Lung microvascular endothelial cell (primary cell): ENCODE measurements around the gene RPS14. TPM values are rescaled to one million over a fixed set of nuclear protein-coding genes. Genes with fewer than 3 reads are reported as not detected.
"Not testable (repeated sequence)": the region's sequence is repeated elsewhere in the genome, so short reads cannot be mapped to it uniquely, and the experiment has no call there.

ENCODE experiments used
- DNase-seq, 2 donors: peaks; one replicate each; pipeline versions ENCODE4 v3.0.0 to v3.0.0-alpha.2; 2010; ENCODE audit warnings: low read depth in 2 of 2
- total RNA-seq: library from RNA; depleted of rRNA; stranded (reverse); fragments of >200 nt; gene quantifications from 2 replicates; pipeline ENCODE4 v1.2.1, GENCODE V29; 2014

Gene RPS14
- total RNA-seq, 1 donor from 2014 or later, result 2,980 TPM

DNA sequence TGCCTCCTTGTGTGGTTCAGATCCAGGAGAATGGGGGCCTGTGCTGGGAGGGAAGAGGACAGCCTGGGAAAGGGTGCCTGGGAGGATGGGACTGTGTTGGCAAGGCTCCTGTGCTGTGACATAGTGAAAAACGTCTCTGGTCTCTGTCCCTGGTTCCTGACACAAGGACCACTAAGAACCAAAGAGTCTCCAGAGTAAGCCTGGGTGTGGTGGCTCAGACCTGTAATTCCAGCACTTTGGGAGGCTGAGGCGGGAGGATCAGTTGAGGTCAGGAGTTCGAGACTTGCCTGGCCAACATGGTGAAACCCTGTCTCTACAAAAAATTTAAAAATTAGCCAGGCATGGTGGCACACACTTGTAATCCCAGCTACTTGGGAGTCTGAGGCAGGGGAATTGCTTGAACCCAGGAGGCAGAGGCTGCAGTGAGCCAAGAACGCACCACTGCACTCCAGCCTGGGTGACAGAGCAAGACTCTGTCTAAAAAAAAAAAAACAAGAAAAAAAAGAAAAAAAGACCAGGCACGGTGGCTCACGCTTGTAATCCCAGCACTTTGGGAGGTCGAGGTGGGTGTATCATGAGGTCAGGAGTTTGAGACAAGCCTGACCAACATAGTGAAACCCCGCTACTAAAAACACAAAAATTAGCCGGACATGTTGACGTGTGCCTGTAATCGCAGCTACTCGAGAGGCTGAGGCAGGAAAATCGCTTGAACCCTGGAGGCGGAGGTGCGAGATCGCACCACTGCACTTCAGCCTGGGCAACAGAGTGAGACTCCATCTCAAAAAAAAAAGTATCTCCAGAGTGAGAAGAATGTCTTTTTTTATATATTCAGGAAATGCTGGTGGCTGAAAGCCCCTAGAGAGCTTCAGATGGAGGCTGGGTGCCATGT is 35.4 kb downstream of the RPS14 start:
- not testable (repeated sequence) for DNase-seq

DNA sequence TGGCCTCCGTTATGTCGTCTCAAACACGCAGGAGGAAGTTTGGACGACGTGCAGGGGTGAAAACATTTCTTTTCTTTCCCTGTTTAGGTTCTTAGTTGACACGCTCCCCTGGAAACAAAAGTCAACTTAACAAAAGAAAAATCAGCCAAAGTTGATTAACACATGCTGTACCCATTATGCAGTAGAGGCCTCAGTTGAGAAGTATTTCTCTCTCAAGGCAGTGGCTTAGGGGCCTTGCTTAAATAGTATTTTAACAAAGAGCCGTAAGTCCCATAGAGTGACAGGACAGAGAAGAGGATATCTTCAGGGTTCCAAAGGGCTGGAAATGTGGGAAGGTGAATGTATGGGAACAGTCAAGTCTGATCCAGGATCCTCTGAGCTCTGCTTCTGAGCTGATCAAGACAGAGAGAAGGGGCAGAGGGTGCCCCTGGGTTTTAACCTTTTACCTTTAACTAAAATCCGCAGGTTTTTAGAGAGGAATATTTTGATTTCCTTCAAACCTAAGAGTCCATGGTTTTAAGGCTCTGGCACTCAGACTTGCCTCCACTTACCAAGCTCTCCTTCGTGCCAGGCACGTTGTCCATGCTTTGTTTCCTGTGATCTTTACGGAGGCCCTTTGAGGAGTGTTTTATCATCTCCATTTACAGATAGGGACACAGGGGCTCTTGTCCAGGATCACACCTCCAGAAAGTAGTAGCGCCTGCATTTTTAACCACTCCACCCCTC is 36.2 kb downstream of the RPS14 start:
- no peak for DNase-seq

DNA sequence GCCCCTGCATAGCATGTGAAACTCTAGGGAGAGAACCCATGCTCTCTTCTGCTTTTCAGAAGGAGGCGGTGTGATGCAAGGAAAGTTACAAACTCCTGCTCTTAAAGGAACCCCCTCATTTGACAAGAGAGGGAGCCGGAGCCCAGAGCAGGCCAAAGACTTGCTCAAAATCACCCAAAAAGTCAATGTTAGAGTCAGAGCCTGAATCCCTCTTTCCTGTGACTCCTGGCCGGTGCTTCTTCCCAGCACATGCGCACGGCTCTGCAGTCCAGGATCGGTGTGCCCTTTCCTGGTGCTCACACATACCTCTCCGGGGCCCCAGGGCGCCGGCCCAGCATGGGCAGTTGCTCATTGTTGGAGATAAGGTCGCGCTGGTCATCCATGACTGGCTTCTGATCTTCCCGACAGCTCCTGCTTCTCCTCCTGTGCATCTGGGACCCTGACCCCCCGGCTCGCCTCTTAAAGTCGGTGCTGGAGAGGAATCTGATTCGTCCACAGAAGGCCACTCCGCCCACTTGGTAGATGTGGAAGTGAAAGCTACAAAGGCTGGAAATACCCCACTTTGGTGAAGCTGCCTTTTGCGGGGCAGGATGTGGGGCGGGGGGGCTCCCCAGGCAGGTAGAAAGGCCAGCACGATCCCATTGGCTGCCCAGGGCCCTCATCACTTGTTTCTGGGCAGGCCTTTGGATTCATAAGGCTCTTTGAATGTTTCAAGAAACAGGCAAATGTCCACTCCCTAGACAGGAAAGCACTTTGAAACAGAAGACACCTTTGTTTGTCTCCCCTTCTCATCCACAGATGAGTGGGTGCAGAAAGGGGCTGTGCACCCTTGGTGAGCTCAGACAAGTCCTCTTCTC is 37.0 kb downstream of the RPS14 start, which contains the start of gene CD74:
Gene CD74 (minus strand): TSS at position 592 of the 857 bp plus-strand sequence. CDS start 161 bp downstream, at position 431.
- peak; percentile 46 to 53 for DNase-seq

DNA sequence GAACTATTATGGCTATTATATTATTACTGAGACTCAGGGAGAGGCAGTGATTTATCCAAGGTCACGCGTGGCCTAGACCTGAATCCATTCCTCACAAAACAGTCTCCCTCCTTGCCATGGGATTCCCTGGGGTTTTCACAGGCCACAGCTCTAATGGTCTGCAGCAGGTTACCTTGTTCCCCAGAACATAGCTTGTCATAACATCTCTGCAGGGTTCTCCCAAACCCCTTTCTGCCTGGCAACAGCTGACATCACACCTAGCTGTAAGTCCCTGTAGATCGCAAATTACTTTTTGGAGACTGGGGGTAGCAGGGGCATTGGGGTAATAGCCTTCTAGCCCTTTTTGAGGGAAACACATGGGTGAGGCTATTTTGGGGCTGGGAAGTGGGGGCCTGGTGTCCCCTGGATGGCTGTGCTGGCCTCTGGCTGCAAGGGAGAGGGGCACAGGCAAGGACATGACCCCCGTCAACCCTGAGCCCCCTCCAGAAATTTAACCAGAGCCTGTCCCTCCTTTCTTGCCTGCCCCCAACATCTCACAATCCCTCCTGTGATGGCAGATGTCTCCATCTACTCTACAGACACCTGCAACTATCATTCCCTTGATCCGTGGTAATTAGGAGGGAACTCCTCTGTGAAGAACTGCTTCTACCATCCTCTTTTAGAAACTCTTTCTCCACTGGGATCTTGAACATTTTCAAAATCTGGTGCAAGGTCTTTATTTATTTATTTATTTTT is 38.1 kb downstream of the RPS14 start:
- DNase-seq, result peak; percentile 16 to 30

DNA sequence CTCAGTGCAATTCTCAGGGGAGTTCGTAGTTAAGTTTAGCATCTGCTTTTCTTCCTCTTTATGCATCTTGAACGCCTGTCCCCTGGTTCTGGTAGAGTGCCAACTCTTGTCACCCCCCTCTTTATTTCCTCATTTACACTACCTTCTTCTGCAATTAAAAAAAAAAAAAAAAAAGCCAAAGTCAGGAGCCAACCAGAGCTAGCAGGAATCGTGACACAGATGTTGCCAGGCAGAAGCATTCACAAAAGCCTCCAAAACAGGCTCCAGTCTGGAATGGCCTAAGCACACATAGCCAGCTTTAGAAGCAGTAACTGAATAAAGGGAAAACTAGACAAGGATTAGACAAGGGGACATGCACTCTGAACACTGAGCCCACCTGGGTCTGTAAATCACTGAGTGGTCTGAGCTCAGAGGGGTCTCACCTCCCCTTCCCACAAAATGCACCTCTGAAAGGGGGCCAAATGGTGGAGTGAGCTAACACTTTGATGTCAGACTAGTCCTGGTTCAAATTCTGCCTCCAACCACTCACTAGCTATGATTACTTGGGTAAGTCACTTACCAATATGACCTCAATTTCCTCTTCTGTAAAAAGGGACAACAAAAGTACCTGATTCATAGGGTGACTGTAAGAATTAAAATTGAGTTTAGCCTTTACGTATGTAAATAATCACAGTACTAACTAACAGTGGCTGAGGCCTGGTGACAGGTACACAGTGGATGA is 38.9 kb downstream of the RPS14 start:
- peak; percentile 75 to 86 for DNase-seq

DNA sequence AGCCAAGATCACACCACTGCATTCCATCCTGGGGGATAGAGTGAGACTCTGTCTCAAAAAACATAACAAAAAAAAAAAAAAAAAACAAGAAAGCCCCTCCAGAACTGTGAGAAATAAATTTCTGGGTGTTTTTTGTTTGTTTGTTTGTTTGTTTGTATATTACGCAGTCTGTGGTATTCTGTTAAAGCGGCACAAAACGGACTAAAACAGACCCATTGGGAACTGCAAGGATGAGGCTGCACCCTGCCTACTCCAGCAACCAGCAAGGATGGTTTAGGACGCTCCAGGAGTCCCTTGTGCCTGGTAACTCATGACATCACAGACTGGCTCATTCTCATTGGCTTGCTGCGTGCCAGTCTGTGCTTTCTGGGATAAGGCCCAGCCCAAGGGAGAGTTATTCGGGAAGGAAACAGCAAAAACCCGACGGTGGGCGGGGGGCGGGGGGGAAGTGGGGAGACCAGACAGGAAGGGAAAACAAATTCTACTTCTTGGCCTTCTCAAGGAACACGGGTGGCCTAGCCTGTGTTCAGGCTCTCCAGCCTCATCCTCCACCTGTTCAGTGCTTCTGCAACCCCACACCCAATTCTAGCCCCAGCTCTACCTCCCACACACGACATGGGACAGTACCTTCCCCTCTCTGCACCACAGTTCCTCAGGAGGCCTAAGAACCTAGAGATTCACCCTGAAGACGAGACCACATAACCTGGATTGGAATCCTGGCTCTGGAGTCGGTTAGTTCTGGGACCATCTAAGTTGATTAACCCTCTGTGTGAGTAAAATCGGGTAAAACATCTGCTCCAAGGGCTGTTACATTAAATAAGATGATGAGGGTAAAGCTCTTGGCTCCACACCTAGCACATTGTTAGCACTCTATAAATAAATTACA is 39.7 kb downstream of the RPS14 start:
- DNase-seq, result peak; percentile 83 to 89

DNA sequence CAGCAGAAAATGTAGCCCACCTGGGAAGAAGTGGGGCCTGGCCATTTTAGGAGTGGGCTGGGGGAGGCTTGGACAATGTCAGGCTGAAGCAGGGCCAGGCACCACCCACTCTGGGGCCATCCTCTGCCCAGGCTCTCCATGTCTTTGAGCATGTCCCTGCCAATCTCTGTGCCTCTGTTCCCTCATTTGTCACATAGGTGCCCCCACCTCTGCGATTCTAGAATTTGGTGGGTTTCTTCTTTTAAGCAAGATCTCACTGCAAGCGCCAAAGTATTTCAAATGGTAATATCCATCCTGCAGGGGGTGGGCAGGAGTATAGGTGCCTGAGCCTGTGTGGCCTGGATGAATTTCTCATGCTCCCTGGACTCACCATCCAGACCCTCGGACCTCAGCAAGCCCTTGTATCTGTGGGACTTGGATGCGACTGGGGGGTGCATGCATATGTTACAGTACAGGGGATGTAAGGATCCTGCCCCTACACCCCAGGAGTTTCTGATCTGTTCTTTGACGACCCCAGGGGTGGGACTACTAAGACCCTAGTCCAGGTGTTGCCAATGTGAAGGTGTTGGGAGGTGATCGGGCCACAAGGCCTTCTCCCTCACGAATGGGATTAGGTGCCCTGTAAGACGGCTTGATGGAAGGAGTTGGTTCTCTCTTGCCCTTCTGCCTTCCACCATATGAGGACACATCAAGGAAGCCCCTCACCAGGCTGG is 41.2 kb downstream of the RPS14 start:
- no peak for DNase-seq

DNA sequence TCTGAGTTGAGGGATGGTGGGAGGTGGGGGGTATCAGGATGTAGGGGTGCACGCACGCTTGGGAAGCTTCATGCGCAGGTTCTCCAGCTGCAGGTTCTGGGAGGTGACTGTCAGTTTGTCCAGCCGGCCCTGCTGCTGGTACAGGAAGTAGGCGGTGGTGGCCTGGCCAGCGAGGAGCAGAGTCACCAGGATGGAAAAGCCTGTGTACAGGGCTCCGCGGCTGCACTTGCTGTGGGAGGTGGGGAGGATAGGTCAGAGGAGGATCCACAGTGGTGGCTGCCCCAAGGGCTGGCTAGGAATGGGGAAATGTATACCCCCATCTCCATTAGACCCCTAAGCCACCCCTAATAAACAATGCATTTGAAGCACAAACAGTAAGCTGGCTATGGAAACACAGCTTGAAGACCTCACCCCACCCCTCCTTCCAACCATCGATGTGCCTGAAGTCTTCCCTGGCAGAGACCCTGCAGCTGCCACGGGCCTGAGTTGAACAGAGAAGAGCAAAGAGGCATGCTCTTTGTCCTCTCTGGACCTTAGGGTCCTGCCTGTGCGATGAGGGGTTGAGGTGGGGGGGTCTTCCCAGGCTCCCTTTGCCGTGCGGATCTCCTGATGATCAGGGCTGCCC is 42.3 kb downstream of the RPS14 start:
- DNase-seq, result peak in 1 of 2 donors; percentile 32

DNA sequence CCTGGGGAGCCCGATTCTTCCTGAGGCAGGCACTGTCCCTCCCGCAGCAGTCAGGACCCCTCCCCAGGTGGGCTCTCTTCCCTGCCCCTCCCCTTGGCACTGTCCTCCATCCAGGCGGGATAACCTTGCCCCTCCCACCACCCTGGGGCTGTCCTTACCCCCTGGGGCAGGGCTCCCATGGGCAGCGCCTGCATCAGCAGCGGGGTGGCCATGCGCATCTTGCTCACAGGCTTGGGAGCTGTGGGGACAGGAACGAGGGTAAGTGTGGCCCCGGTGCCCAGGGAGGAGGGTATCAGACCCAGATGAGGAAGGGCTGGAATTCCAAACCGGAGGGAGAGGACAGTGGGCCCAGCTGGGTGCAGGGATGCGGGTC is 42.8 kb downstream of the RPS14 start:
- DNase-seq, result no peak

DNA sequence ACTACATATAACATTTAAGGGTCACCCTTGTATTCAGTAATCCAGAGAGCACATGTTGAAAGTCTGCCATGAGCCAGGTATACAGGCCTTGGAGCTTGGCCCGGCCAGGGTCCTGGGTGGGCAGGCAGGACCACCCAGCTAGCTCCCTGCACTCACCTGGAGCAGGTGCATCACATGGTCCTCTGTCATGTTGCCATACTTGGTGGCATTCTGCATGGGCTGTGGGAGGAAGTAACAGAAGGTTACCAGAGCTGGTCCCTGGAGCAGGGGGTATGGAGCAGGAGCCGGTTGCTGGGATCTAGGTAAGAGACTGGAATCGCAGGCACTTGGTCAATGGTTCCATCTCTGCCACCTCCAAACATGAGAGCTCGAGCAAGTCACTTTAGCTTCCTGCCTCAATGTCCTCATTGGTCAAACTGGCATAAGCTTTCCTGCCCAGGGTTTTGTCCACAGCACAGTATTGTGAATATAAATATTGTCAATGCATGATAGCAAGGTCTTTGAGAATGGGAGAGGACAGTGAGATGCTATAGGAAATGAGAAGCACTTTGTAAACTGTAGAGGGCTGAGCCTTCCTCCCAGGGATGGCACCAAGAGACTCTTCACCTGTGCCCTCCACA is 43.3 kb downstream of the RPS14 start:
- no peak for DNase-seq

DNA sequence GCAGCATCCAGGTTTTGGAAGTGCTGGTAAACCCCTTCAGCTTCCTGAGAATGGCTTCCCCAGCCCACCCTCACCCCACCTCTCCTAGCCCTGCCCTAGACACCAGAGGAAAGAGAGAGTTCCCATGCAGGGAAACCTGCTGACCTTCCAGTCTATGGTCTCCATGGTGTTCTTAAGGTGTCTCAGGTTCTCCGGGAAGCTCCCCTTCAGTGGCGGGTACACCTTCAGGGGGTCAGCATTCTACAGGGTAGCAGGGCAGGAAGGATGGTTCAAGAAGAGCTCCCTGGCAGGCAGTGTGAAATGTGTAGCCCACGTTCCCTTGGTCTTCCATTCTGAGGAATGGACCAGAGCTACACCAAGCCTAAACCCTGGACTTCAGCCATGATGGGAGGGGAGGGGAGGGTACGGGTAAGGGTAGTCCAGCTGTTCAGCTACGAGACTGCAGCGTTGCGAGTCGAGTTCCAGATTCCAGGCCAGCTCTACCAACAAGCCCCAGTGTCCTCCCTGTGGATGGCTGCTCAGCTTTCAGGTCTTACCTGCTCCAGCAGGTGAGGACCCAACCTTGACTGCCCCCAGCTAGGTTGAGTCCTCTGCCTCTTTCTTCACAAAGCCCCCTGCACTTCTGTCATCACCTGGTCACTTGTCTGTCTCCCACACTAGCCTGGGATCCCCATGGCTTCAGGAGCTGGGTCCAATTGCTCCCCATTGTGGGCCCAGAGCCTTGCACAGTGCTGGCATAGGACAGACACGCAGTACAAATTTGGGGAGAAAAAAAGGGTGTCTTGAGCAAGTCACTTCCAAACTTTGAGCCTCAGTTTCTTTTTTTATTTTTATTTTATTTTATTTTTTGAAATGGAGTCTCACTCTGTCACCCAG is 44.4 kb downstream of the RPS14 start:
- no peak for DNase-seq

DNA sequence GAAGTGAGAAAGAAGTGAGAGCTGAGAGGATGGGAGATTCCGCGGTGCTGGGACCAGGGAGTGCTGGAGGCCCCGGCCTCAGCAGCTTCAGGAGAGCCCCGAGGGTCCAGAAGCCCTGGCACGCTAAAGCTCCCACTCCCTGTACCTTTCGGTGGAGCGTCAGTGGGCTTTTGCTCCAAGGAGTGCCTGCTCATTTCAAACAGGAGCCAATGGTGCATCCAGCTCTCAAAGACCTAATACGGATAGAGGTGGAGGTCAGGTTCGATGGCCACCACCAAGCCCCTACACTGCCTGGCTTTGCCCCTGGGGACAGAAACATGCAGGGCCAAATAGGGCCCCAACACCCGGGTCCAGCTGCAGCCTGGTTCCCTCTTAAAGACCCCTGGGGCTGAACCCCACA is 45.0 kb downstream of the RPS14 start:
- DNase-seq, result no peak

DNA sequence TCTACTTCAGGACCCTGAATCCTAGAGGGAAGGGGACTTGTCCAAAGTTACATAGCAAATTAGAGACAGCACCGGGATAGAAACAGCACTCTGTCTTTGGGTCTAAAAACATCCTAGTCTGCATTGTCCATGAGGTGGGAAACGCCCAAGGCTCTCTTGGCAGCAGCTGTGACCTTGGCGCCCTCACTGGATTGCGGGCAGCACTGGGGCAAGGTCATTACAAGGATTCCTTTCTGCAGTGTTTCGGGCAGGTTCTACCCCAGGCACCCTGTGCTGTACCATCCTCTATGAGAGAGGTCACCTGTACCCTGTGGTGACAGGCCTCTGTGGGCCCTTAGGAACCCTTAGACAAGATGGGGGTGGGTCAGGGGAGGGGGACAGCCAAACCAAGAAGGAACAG is 45.4 kb downstream of the RPS14 start:
- DNase-seq, result no peak

DNA sequence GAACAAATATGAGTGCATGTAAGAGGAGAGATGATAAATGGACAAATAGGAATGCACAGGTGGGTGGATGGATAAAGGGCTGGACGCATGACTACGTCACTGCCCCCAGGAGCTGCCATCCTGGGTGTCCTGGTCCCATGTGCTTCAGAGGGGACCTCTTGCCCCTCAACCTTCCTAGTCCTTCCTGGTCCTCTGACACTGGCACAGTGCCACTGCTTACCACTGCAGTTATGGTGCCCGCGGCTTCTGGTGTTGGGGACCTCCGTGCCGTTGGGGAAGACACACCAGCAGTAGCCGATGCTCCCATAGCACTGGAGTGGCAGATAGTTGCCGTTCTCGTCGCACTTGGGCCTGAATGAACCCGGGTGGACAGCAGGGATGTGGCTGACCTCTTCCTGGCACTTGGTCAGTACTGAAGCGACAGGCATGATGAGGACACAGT is 46.6 kb downstream of the RPS14 start:
- no peak for DNase-seq

DNA sequence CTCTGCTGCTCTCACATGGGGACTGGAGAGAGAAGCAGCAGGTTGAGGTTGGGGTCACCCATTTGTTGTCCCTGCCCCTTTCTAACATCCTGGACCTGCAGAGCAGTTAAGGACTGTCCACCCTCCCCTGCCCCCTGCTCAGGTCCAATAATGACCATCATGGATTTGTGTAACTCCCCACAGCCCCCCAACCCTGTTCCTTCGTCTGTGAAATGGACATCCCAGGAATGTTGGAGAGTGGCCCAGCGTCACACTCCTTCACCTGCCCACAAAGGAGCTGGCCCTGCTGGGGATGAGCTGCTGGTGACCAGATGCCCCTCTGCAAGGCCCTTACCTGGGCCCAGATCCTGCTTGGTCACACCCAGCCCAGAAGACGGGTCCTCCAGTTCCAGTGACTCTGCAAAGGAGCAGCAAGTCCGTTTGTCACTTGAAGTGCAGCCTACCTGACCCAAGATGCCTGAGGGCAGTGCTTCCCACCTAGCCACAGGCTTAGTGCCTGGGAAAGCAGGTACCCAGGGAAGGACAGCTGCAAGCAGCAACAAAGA is 47.2 kb downstream of the RPS14 start:
- no peak for DNase-seq
